Mesodermal cell (in vitro differentiated cells): ENCODE data around the gene WDR45B. TPM values are rescaled to one million over a fixed set of nuclear protein-coding genes. Genes with fewer than 3 reads are reported as not detected.

Source experiments
- H3K27ac ChIP-seq: 2 replicates; pipeline ENCODE4 v1.7.0; 2013; ENCODE audit warnings: mild to moderate bottlenecking, low read depth, low read length, moderate library complexity; ENCODE audit not compliant: severe bottlenecking
- H3K36me3 ChIP-seq: 2 replicates; pipeline ENCODE4 v1.7.1; 2013; ENCODE audit warnings: mild to moderate bottlenecking, low read length, moderate library complexity; ENCODE audit not compliant: control insufficient read depth, insufficient read depth
- H3K4me1 ChIP-seq: one replicate; pipeline ENCODE4 v1.7.1; 2013; ENCODE audit warnings: mild to moderate bottlenecking, low read length; ENCODE audit not compliant: insufficient read depth, control insufficient read depth, poor library complexity, severe bottlenecking
- H3K4me3 ChIP-seq: 2 replicates; pipeline ENCODE4 v1.7.0; 2013; ENCODE audit warnings: low read length, control low read depth, mild to moderate bottlenecking; ENCODE audit not compliant: insufficient read depth, poor library complexity, severe bottlenecking; ENCODE audit errors: extremely low read depth
- H3K9me3 ChIP-seq: 2 replicates; pipeline ENCODE4 v1.7.1; 2013; ENCODE audit warnings: mild to moderate bottlenecking, low read length, moderate library complexity; ENCODE audit not compliant: control insufficient read depth
- WGBS, 2 experiments: methylation state at CpG; one replicate each; pipeline ENCODE4 v1.1.5; 2013; ENCODE audit warnings: missing lambda C conversion rate in 2 of 2; ENCODE audit not compliant: insufficient coverage in 2 of 2; 5-methylcytosine and 5-hydroxymethylcytosine counted together
- polyA plus RNA-seq, 2 experiments: library from polyadenylated mRNA; stranded (reverse); fragments of 50-300 nt; gene quantifications; one replicate each; pipeline ENCODE4 v1.2.3, GENCODE V29; 2013

WDR45B gene
- 91.2 TPM for polyA plus RNA-seq (2013, experiment 1 of 2)
- 69.4 TPM for polyA plus RNA-seq (2013, experiment 2 of 2)

DNA sequence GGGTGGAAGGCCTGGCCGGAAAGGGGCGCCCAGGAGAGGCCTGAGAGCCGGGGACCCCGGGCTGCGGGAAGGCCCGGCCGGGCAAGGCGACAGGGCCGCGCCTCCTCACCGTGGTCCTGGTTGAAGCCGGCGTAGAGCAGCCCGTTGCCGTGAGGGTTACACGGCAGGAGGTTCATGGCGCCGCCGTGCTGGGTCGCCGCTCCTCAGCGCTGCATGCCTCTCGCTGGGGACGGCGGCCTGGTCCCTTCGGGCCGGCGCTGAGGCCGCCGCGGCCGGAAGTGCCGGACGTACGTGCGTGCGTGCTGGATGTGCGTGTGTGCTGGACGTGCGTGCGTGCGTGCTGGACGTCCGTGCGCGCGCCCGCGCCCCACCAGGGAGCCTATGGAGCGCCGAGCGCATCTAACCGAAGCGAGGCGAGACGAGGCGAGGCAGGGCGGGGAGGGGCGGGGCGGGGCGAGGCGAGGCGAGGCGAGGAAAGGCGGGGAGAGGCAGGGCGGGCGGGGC lies at the start of gene WDR45B:
Gene WDR45B (minus strand): TSS at position 280 of the 504 bp plus-strand sequence. CDS start 104 bp downstream, at position 176.
- H3K4me1 ChIP-seq, result peaks cover 3% of the 10 kb centered on the region
- 1% methylated on average over 31 to 41 of the region's 67 CpGs for WGBS, 2 experiments
- H3K9me3 ChIP-seq, result no peaks in the 10 kb centered on the region
- H3K36me3 ChIP-seq, result peaks cover 18% of the 10 kb centered on the region
- H3K4me3 ChIP-seq, result peak within 1 kb of the TSS; percentile 97
- peak within 1 kb of the TSS; percentile 91 for H3K27ac ChIP-seq

DNA sequence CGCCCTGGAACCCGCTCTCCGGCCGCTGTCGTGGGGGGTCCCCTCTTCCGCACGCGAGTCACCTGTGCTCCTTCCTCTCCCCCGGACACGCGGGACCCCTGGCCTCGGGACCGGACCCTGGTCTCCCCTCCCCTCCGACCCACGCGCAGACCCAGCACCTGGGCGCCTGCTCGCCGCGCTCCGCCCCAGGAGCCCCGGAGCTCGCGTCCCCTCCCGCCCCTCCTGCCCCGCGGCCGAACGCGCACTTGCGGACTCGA lies 49.5 kb upstream of the WDR45B start:
- Histone ChIP-seq H3K9me3 (peaks cover 14% of the 10 kb centered on the region), H3K4me3 (peak overlapping the region; percentile 46), H3K27ac (no peak overlapping the region), H3K4me1 (no peaks in the 10 kb centered on the region), H3K36me3 (no peaks in the 10 kb centered on the region)
- WGBS, 2 experiments, result 9 to 10% methylated on average over 14 to 32 of the region's 32 CpGs

DNA sequence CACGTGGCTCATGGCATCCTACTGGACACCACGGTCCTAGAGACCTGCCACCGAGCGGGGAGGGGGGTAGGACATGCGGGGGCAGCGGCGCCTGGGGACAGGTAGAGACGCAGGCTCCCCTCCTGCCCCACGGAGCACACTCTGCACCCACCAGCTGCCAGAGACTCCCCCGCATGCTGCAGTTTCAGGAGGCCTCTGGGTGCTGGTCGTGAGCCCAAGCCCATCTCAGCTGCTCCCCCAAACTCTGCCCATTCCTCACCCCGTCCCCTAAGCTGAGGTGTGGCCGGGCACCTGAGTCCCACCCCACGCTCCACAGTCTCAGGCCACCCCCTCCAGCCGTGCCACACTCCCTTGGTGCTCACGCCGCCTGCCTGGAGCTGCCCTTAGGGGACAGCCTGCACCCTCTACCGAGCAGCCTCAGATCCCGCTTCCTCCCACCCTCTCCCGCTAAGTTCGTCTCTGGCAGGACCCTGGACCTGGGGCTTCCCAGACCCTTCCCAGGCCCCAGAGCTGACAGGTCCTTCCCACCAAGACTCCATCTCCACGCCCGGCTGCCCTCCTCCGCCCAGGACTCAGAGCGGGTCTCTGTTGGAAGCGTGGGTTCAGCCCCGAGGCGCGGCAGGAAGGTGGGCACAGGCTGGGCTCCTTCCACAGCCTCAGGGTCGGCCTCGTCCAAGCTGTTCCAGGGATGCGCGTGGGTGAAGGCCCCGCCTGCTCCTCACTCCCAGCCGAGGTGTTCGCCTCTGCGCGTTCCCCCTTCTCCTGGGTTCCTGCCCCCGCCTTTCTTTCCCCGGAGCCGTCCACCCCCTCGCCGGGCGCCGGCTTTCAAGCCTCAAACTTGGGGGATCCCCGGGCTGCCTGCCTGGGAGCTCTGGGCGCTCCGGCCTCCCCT lies 48.9 kb upstream of the WDR45B start:
- no peak overlapping the region for H3K27ac ChIP-seq
- peak overlapping the region; percentile 46 for H3K4me3 ChIP-seq
- WGBS, 2 experiments, result 34 to 36% methylated on average over 44 of the region's 48 CpGs

GRCh38 chr17:82696259-82696658 lies 48.0 kb upstream of the WDR45B start:
- Histone ChIP-seq H3K4me3 (no peak overlapping the region), H3K36me3 (no peaks in the 10 kb centered on the region), H3K4me1 (no peaks in the 10 kb centered on the region), H3K9me3 (peaks cover 14% of the 10 kb centered on the region), H3K27ac (no peak overlapping the region)
- WGBS, 2 experiments, result 87 to 92% methylated on average over 13 of the region's 17 CpGs

More for the DNA sequence above, 48.9 kb upstream of the WDR45B start:
- Histone ChIP-seq H3K36me3 (no peaks in the 10 kb centered on the region), H3K4me1 (no peaks in the 10 kb centered on the region), H3K9me3 (peaks cover 14% of the 10 kb centered on the region)

GRCh38 chr17:82694647-82695046 lies 46.4 kb upstream of the WDR45B start:
- Histone ChIP-seq H3K9me3 (peaks cover 14% of the 10 kb centered on the region), H3K4me1 (no peaks in the 10 kb centered on the region), H3K4me3 (no peak overlapping the region), H3K27ac (no peak overlapping the region), H3K36me3 (no peaks in the 10 kb centered on the region)
- 40% methylated on average over 1 of the region's 2 CpGs; no CpG with 5 or more reads in 1 of the 2 experiments for WGBS, 2 experiments

- H3K27ac ChIP-seq, result no peak overlapping the region
- H3K36me3 ChIP-seq, result no peaks in the 10 kb centered on the region
- peaks cover 14% of the 10 kb centered on the region for H3K9me3 ChIP-seq
- WGBS, 2 experiments, result 93 to 97% methylated on average over 20 to 22 of the region's 22 CpGs
- no peaks in the 10 kb centered on the region for H3K4me1 ChIP-seq
- H3K4me3 ChIP-seq, result no peak overlapping the region
Observed at GRCh38 chr17:82693168-82693867, 45.1 kb upstream of the WDR45B start.

- Histone ChIP-seq H3K4me1 (no peaks in the 10 kb centered on the region), H3K36me3 (no peaks in the 10 kb centered on the region), H3K9me3 (peaks cover 14% of the 10 kb centered on the region), H3K4me3 (no peak overlapping the region), H3K27ac (no peak overlapping the region)
- WGBS, 2 experiments, result 82 to 87% methylated on average over 14 to 16 of the region's 16 CpGs
Observed at GRCh38 chr17:82692268-82692667, 44.0 kb upstream of the WDR45B start.

GRCh38 chr17:82691714-82692113 lies 43.5 kb upstream of the WDR45B start:
- 81 to 100% methylated on average over 3 to 7 of the region's 17 CpGs for WGBS, 2 experiments
- H3K27ac ChIP-seq, result no peak overlapping the region
- H3K36me3 ChIP-seq, result no peaks in the 10 kb centered on the region
- H3K9me3 ChIP-seq, result peaks cover 14% of the 10 kb centered on the region
- H3K4me1 ChIP-seq, result no peaks in the 10 kb centered on the region
- no peak overlapping the region for H3K4me3 ChIP-seq

DNA sequence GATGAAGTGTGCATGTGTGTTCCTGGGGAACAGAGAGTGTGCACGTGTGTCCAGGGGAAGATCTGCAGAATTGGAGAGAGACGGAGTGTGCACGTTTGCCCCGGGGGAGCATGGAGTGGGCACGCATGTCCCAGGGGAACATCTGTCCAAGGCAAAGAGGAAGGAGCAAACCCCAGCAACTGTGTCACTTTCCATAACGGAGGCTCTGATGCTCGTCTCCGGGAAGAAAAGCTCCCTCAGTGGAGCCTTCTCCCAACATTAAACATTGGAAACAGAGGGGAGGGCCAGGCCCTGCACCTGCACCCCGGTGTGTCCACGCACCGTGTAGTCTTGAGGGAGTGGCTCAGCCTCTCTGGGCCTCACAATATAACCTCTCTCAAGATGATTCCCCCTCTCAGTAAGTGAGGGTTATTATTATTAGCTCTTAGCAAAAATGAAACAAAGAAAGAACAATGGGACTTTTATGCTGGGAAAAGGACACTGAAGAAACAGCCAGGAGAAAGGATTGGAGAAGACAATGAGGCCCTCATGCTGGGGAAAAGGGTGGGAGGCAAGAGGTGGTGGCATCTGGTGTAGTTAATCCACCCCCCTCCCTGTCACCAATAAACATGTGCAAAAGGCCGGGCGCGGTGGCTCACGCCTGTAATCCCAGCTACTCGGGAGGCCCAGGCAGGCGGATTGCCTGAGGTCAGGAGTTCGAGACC lies 42.7 kb upstream of the WDR45B start:
- H3K4me3 ChIP-seq, result no peak overlapping the region
- no peaks in the 10 kb centered on the region for H3K36me3 ChIP-seq
- no peaks in the 10 kb centered on the region for H3K4me1 ChIP-seq
- no peak overlapping the region for H3K27ac ChIP-seq
- 91 to 92% methylated on average over 15 of the region's 18 CpGs for WGBS, 2 experiments
- peaks cover 14% of the 10 kb centered on the region for H3K9me3 ChIP-seq

DNA sequence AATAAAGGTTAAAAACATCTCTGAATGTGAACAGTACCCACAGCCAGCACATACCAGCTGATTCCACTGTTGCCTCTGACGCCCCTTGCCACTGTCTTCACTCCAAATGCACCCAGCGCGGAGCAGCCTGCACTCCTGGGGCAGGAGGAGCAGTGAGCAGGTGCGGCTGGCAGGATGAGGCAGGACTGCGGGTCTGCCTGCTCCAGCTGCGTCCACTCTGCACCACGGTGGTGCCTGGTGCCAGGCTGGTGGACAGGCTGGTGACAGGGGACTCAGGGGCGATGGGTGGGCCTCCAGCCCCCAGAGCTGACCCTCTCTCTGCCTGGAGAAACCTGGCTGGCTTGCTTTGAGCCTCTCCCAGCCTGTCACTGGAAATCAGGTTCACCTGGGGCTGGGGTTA lies 40.8 kb upstream of the WDR45B start:
- WGBS, 2 experiments, result 81 to 84% methylated on average over 8 of the region's 8 CpGs
- no peak overlapping the region for H3K27ac ChIP-seq
- no peaks in the 10 kb centered on the region for H3K4me1 ChIP-seq
- H3K9me3 ChIP-seq, result peaks cover under 1% of the 10 kb centered on the region
- H3K36me3 ChIP-seq, result no peaks in the 10 kb centered on the region
- H3K4me3 ChIP-seq, result no peak overlapping the region
